Measurements from ENCODE around the gene SEL1L3. TPM values are rescaled to one million over a fixed set of nuclear protein-coding genes. Genes with fewer than 3 reads are reported as not detected.
"Not testable (repeated sequence)": the region's sequence is repeated elsewhere in the genome, so short reads cannot be mapped to it uniquely, and the experiment has no call there.

SEL1L3 gene
- total RNA-seq, 2 experiments from 2014 or later, result 180 to 313 TPM

GRCh38 chr4:25908491-25908901 is 45.7 kb upstream of the SEL1L3 start:
- Histone ChIP-seq H3K9me3 (ENCODE audit: low read length) (no peaks in the 10 kb centered on the region), H4K20me1 (ENCODE audit: insufficient read depth, low read length) (no peaks in the 10 kb centered on the region), H3K79me2 (ENCODE audit: insufficient read depth, low read depth, low read length) (no peaks in the 10 kb centered on the region), H3K9me2 (ENCODE audit: insufficient read depth, low read length) (no peaks in the 10 kb centered on the region), H2AFZ (ENCODE audit: low read length) (no peak overlapping the region), H3K27ac (ENCODE audit: low read depth, low read length, poor library complexity, severe bottlenecking) (no peak overlapping the region), H3K36me3 (ENCODE audit: insufficient read depth, low read length) (peaks cover 15% of the 10 kb centered on the region; the same call in 1 of the 2 replicates), H3K4me1 (ENCODE audit: insufficient read depth, low read length, poor library complexity, severe bottlenecking) (peaks cover 32% of the 10 kb centered on the region), H3K4me3 (ENCODE audit: low read depth, low read length, poor library complexity, severe bottlenecking) (no peak overlapping the region), H3K4me2 (ENCODE audit: low read length) (no peak overlapping the region)
- POLR2A ChIA-PET, result no interaction called here
- no peak for TF ChIP-seq CTCF (conservative IDR thresholded peaks at IDR 0.05; ENCODE audit: low read length)
- TF ChIP-seq EZH2phosphoT487 (IDR thresholded peaks at IDR 0.05; ENCODE audit: borderline replicate concordance, low read depth, low read length), result no peak
- no TSS peak for BruUV-seq (replicated peaks)
- no peak for DNase-seq (ENCODE audit: low spot score)
- CTCF ChIA-PET (ENCODE audit: unreplicated experiment), result no interaction called here
- intact Hi-C loops (cut with micrococcal nuclease; ENCODE audit: unreplicated experiment), result no loop called here

- H3K9me3 ChIP-seq (ENCODE audit: low read length); DNase-seq (ENCODE audit: low spot score); H3K4me3 ChIP-seq (ENCODE audit: low read depth, low read length, poor library complexity, severe bottlenecking); H3K4me2 ChIP-seq (ENCODE audit: low read length); H3K9me2 ChIP-seq (ENCODE audit: insufficient read depth, low read length); H4K20me1 ChIP-seq (ENCODE audit: insufficient read depth, low read length); CTCF ChIA-PET (ENCODE audit: unreplicated experiment); intact Hi-C loops (cut with micrococcal nuclease; ENCODE audit: unreplicated experiment); BruUV-seq (replicated peaks); H3K27ac ChIP-seq (ENCODE audit: low read depth, low read length, poor library complexity, severe bottlenecking); H2AFZ ChIP-seq (ENCODE audit: low read length); H3K79me2 ChIP-seq (ENCODE audit: insufficient read depth, low read depth, low read length): not testable (repeated sequence)
- Histone ChIP-seq H3K36me3 (ENCODE audit: insufficient read depth, low read length) (peaks cover 15% of the 10 kb centered on the region; the same call in 1 of the 2 replicates), H3K4me1 (ENCODE audit: insufficient read depth, low read length, poor library complexity, severe bottlenecking) (peaks cover 23% of the 10 kb centered on the region)
- POLR2A ChIA-PET, result interaction anchor here (0.7 to 1.1 kb wide), 4 partner anchors 14 to 41 kb away, joined by 3 to 5 read pairs (median 4); no protein-coding TSS in a partner anchor
These were observed 43.3 kb upstream of the SEL1L3 start for GRCh38 chr4:25906113-25906512.

- BruUV-seq (replicated peaks), result no TSS peak
- no peak overlapping the region for H3K4me2 ChIP-seq (ENCODE audit: low read length)
These were observed 42.6 kb upstream of the SEL1L3 start for GRCh38 chr4:25905371-25905770.

More at GRCh38 chr4:25905371-25905770, 42.6 kb upstream of the SEL1L3 start:
- POLR2A ChIA-PET, result interaction anchor here (0.7 to 2.1 kb wide), 8 partner anchors 8 to 52 kb away, joined by 3 to 9 read pairs (median 4); partner anchors contain the start of gene SMIM20
- no peak overlapping the region for H2AFZ ChIP-seq (ENCODE audit: low read length)
- CTCF ChIA-PET (ENCODE audit: unreplicated experiment), result no interaction called here
- H3K79me2 ChIP-seq (ENCODE audit: insufficient read depth, low read depth, low read length), result no peaks in the 10 kb centered on the region
- no peaks in the 10 kb centered on the region for H4K20me1 ChIP-seq (ENCODE audit: insufficient read depth, low read length)
- no peak for DNase-seq (ENCODE audit: low spot score)
- TF ChIP-seq EZH2phosphoT487 (IDR thresholded peaks at IDR 0.05; ENCODE audit: borderline replicate concordance, low read depth, low read length) (no peak), CTCF (conservative IDR thresholded peaks at IDR 0.05; ENCODE audit: low read length) (no peak)
- no peak overlapping the region for H3K27ac ChIP-seq (ENCODE audit: low read depth, low read length, poor library complexity, severe bottlenecking)
- no peaks in the 10 kb centered on the region for H3K9me3 ChIP-seq (ENCODE audit: low read length)
- intact Hi-C loops (cut with micrococcal nuclease; ENCODE audit: unreplicated experiment), result no loop called here
- no peak overlapping the region for H3K4me3 ChIP-seq (ENCODE audit: low read depth, low read length, poor library complexity, severe bottlenecking)
- peaks cover 15% of the 10 kb centered on the region; the same call in 1 of the 2 replicates for H3K36me3 ChIP-seq (ENCODE audit: insufficient read depth, low read length)
- H3K9me2 ChIP-seq (ENCODE audit: insufficient read depth, low read length), result no peaks in the 10 kb centered on the region
- peaks cover 23% of the 10 kb centered on the region for H3K4me1 ChIP-seq (ENCODE audit: insufficient read depth, low read length, poor library complexity, severe bottlenecking)

Data from OCI-LY7 (cell line).